GM12891 (cell line): ENCODE results near the gene METTL6.
"Not testable (repeated sequence)": the region's sequence is repeated elsewhere in the genome, so short reads cannot be mapped to it uniquely, and the experiment has no call there.

Experiments used
- POLR2A ChIP-seq: IDR thresholded peaks from 2 replicates; pipeline ENCODE4 v1.6.1; 2011; ENCODE audit warnings: low read depth, low read length, control low read depth
- POLR2AphosphoS5 ChIP-seq: IDR thresholded peaks from 2 replicates; pipeline ENCODE4 v1.6.1; 2011; ENCODE audit warnings: low read depth, low read length, control low read depth
- TAF1 ChIP-seq: IDR thresholded peaks from 2 replicates; pipeline ENCODE4 v1.6.1; 2011; ENCODE audit warnings: low read depth, low read length, control low read depth

DNA sequence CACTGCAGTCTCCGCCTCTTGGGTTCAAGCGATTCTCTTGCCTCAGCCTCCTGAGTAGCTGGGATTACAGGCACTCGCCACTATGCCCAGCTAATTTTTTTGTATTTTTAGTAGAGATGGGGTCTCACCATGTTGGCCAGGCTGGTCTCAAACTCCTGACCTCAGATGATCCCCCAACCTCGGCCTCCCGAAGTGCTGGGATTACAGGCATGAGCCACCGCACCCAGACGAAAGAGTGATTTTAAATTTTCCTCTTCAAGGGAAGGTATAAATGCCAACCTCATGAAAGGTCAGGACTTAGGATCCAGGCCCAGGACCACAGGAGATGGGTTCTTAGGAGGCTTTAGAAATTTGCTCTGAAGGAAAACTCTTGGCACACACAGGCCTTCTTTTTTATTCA, 16.4 kb downstream of the METTL6 start:
- TF ChIP-seq POLR2A, POLR2AphosphoS5, TAF1: not testable (repeated sequence)
